Subcutaneous abdominal adipose tissue (tissue), 5 donors: ENCODE measurements around the gene ELP4.

Experiments used
- H3K27ac ChIP-seq: one replicate; pipeline ENCODE4 v1.7.0; 2013; ENCODE audit warnings: low read depth, mild to moderate bottlenecking, inconsistent platforms, low read length, moderate library complexity
- H3K27me3 ChIP-seq, 5 donors: one replicate each; pipeline ENCODE4 v1.7.0; 2013; ENCODE audit warnings: low read length in 5 of 5, inconsistent platforms in 1 of 5; ENCODE audit not compliant: control insufficient read depth in 5 of 5, insufficient read depth in 4 of 5
- H3K36me3 ChIP-seq, 5 donors: one replicate each; pipeline ENCODE4 v1.7.0; 2013; ENCODE audit warnings: low read length in 5 of 5; ENCODE audit not compliant: control insufficient read depth in 5 of 5, insufficient read depth in 5 of 5
- H3K4me1 ChIP-seq, 5 donors: one replicate each; pipeline ENCODE4 v1.7.0; 2013; ENCODE audit warnings: low read length in 5 of 5, mild to moderate bottlenecking in 3 of 5, moderate library complexity in 1 of 5; ENCODE audit not compliant: control insufficient read depth in 5 of 5, insufficient read depth in 5 of 5
- H3K4me3 ChIP-seq, 5 donors: one replicate each; pipeline ENCODE4 v1.7.0; 2013; ENCODE audit warnings: low read length in 5 of 5, low read depth in 1 of 5
- H3K9ac ChIP-seq, 5 donors: one replicate each; pipeline ENCODE4 v1.7.0; 2013; ENCODE audit warnings: low read length in 5 of 5, mild to moderate bottlenecking in 4 of 5, moderate library complexity in 3 of 5
- H3K9me3 ChIP-seq, 5 donors: one replicate each; pipeline ENCODE4 v1.7.0; 2013; ENCODE audit warnings: low read length in 5 of 5; ENCODE audit not compliant: control insufficient read depth in 5 of 5
- donor health status: healthy.
- donor health status: healthy.
- donor health status: healthy.
- donor health status: healthy.
- donor health status: healthy.

The ELP4 gene

DNA sequence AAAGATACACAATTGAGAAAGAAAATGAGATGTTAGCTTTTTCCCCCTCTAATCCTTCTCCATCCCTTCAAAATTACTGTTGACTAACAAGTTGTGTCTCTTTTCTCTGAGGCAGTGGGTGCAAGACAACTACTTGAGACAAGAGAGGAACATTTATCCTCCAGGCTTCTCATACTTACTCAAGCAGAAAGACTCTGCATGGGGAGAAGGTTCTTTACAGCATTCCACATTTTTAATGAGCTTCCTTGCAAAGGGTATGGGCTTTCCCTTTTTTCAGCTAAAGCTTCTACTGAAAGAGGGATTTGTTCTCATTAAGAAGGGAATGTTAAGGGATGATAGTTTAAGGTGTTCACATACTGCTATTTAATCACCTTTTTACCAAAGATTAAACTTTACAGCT is 253.7 kb downstream of the ELP4 start:
- Histone ChIP-seq H3K27me3 (no peaks in the 10 kb centered on the region), H3K4me3 (no peak overlapping the region), H3K9ac (no peak overlapping the region), H3K9me3 (no peaks in the 10 kb centered on the region), H3K27ac (no peak overlapping the region), H3K36me3 (peaks cover 0 to 3% (median 0%) of the 10 kb centered on the region in 5 donors), H3K4me1 (no peaks in the 10 kb centered on the region)

DNA sequence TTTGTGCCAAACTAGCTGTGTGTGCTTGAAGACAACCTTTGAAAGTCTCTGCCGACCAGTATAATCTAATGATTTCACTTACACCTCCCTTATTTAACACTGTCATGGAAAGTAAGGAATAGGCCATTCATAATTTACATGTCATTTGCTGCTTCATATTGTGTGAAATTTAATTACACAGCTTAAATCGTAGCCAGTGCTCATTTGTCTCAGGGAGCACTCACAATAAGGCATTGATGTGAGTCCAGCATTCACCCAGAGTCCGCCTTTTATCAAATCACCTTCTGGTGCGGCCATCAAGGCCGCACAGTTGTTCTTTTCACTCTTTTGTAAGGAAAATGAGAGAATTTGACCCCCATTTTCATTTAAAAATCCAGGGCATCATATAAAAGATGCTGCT is 254.7 kb downstream of the ELP4 start:
- Histone ChIP-seq H3K9me3 (no peaks in the 10 kb centered on the region), H3K9ac (no peak overlapping the region), H3K27me3 (no peaks in the 10 kb centered on the region)

DNA sequence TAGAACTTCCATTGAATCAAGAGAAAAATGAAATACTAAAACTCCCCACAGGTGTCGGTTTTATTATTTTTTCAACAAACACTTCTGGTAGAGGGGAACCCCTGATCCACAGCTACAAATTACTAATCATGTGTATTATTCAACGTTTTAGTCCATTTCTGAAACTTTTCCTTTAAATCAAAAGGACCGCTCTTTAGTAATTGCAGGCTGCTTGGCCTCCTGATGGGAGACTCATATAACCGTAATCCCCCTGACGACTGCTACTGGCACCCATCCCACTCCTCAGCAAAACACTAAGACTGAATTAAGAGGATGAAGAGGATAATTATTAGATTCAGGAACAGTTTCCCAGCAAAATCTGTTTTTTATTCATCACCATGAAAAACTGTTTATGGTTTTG is 255.2 kb downstream of the ELP4 start:
- Histone ChIP-seq H3K4me1 (no peaks in the 10 kb centered on the region), H3K9ac (no peak overlapping the region), H3K27me3 (no peaks in the 10 kb centered on the region), H3K36me3 (peaks cover 0 to 2% (median 0%) of the 10 kb centered on the region in 5 donors), H3K27ac (no peak overlapping the region), H3K9me3 (no peaks in the 10 kb centered on the region), H3K4me3 (no peak overlapping the region)

More for the DNA sequence above, 254.7 kb downstream of the ELP4 start:
- Histone ChIP-seq H3K27ac (no peak overlapping the region), H3K36me3 (peaks cover 0 to 2% (median 0%) of the 10 kb centered on the region in 5 donors), H3K4me1 (no peaks in the 10 kb centered on the region), H3K4me3 (no peak overlapping the region)

DNA sequence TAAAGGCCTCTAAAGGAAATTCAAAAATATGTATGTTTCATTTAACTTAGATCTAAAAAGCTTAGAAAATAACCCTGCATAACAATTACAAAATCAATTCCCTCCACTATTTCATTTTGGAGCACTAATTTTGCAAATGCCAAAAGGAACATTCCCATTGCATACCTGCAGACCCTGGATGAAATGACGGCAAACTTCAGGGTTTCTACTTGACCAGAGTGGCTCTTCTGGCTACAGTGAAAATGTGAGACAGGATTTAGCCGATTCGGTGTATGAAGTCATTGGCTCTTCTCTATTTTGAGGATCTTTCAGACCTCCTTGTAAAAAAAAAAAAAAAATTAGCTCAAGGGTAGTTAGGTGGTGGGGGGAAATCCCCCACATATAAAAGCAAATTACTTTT is 257.5 kb downstream of the ELP4 start:
- H3K27me3 ChIP-seq: no peaks in the 10 kb centered on the region
- H3K4me1 ChIP-seq: no peaks in the 10 kb centered on the region
- no peak overlapping the region for H3K4me3 ChIP-seq
- no peaks in the 10 kb centered on the region for H3K9me3 ChIP-seq
- H3K27ac ChIP-seq: no peak overlapping the region
- H3K36me3 ChIP-seq: peaks cover 0 to 2% (median 0%) of the 10 kb centered on the region in 5 donors
- H3K9ac ChIP-seq: no peak overlapping the region

DNA sequence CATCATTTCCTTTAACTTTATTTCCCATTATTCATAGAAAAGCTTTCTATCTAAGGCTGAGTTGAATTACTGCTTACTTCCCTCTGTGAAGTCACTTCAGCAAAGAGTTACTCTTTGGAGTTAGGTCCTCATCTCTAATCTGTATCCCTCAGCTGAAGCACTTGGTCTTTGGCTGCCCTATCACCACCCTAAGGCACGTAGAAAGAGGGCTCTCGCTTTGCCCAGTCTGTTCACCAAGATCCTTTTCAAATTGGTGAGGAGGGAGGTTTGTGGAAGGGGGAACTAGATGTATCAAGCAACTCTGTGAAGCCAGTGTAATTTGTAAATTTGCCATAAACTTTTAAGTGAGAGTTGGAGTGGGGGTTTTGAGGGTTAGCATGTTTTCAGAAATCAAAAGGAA is 258.1 kb downstream of the ELP4 start:
- H3K9ac ChIP-seq: no peak overlapping the region
- no peaks in the 10 kb centered on the region for H3K9me3 ChIP-seq
- no peaks in the 10 kb centered on the region for H3K4me1 ChIP-seq
- H3K27me3 ChIP-seq: no peaks in the 10 kb centered on the region
- H3K36me3 ChIP-seq: peaks cover 0 to 2% (median 0%) of the 10 kb centered on the region in 5 donors
- no peak overlapping the region for H3K4me3 ChIP-seq
- H3K27ac ChIP-seq: no peak overlapping the region

DNA sequence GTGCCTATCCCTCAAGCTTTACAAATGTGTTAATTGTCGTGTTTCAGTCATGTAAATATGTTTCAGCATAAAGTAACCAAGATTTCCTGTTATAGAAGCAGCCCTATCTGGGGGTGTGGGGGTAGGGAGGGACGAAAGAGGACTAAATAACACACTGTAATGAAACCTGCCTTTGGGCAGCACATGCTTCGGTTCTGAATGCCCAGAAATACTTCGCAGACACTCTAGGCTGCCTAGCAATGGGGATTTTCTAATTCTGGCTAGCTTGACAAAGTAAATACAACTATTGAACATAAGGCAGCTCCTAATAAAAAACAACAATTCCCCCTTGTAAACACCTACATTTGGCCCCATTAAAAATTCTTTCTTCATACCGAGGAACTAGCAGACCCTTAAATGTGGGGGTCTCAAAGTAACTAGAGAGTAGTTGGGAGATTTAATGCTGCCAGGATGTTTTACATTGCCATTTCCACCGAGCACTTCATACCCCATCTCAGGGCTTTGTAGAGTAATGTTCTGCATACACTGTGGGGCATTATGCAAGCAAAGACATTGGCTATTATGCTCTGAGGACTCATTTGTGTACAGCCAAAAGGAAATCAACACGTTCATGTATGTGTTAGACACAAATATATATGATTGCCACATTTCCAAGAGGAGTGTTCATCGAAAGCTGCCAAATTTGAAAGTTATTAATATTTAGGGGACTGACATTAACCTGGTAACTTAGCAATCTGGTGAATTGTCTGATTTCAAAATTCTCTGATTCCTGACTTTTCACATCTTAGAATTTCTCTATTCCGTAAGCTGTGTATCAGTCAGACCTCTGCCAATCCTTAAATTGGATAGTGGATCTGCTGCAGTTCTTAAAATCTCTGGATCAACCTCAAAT is 259.4 kb downstream of the ELP4 start:
- no peaks in the 10 kb centered on the region for H3K9me3 ChIP-seq
- no peaks in the 10 kb centered on the region for H3K27me3 ChIP-seq
- no peak overlapping the region for H3K9ac ChIP-seq
- H3K4me1 ChIP-seq: no peaks in the 10 kb centered on the region
- H3K27ac ChIP-seq: no peak overlapping the region
- H3K36me3 ChIP-seq: peaks cover 0 to 2% (median 0%) of the 10 kb centered on the region in 5 donors
- H3K4me3 ChIP-seq: no peak overlapping the region

DNA sequence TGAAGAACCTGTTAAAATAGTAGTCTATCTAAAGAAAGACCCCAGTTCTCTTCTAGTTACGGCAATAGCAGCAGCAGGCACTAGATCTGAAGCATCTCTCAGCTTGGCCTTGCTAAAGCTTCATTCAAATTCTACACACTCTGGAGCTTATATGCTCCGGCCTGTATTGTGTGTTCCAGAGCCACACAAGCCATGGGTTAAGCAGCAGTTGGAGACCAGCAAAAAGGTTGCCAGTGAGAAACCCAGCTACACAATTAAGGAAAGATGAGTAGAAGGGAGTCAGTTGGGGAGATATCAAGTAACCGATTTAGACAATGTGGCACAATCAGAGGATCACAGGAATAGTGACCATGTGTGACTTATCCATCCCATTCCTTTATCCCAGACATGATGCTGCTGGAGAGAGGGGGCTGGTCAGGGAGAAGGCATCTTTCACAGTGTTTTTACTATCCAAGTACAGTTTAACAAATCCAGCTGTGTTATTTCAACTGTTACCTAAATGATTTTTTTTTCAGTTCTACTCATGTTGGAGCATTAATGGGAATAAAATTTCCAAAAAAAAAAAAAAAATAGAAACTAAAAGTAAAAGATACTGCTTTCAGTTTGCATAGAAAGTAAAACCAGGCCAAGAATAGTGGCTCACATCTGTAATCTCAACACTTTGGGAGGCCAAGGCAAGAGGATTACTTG is 260.6 kb downstream of the ELP4 start:
- Histone ChIP-seq H3K27ac (no peak overlapping the region), H3K4me1 (no peaks in the 10 kb centered on the region), H3K36me3 (no peaks in the 10 kb centered on the region), H3K9me3 (no peaks in the 10 kb centered on the region), H3K27me3 (no peaks in the 10 kb centered on the region), H3K4me3 (no peak overlapping the region), H3K9ac (no peak overlapping the region)

DNA sequence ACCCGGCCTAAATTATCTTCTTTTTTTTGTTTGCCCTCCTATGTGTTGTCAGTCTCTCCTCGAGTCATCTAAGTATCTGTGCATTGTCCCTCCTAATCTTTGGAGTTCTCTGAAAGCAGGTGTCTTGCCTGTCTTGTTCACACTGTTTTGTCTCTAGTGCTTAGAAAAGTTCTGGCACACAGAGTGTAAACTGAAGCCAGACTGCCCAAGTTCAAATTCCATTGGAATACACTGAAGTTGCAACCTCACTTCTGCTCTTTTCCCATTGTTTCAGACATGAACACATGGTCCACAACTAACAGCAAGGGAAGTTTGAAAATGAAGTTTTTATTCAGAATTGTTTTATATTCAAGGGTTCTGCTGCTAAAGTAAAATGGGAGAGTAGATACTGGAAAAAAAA is 262.8 kb downstream of the ELP4 start:
- Histone ChIP-seq H3K4me1 (peaks cover 0 to 6% (median 4%) of the 10 kb centered on the region in 5 donors), H3K36me3 (no peaks in the 10 kb centered on the region), H3K9me3 (no peaks in the 10 kb centered on the region), H3K9ac (no peak overlapping the region), H3K4me3 (no peak overlapping the region), H3K27ac (no peak overlapping the region), H3K27me3 (no peaks in the 10 kb centered on the region)

DNA sequence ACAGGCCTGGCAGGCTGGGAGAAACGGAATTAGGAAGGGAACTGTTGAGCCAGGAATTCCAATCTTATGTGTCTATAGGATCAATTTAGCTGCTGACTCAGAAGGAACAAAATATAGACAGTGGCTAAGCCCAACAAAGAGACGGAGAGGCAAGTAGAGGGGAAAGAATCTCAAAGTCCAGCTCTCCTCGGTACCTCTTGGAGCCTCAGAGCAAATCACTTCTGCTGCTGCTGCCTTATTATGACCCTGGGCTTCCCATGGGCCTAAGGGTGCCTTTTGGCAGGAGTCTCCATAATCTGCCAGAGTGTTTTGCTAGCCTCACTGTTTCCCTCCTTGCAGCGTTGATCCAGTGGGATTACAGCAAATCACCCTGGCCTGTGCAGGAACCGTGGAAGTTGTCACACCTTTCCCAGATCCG is 269.8 kb downstream of the ELP4 start:
- no peaks in the 10 kb centered on the region for H3K27me3 ChIP-seq
- H3K27ac ChIP-seq: no peak overlapping the region
- no peak overlapping the region for H3K9ac ChIP-seq
- no peaks in the 10 kb centered on the region for H3K9me3 ChIP-seq
- H3K4me1 ChIP-seq: peaks cover 0 to 12% (median 6%) of the 10 kb centered on the region in 5 donors
- H3K36me3 ChIP-seq: no peaks in the 10 kb centered on the region
- H3K4me3 ChIP-seq: no peak overlapping the region

DNA sequence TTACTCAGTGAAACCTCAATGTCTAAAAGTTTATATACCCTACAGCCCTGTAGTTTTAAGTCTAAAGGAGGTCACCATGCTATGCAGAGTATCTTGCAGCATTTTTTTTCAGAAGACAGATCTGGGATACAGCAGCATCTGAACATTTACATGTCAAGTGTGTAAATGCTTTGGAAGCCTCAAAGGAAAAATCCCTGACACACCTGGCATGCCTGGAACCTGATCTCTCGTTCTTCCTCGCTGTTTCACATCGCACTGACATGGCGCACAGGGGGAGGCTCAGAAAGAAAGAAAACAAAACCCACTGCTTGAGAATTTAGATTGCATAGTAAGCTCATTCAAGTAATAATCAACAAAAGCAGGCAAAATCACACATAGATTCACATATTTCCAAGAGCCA is 270.5 kb downstream of the ELP4 start:
- Histone ChIP-seq H3K4me1 (peaks cover 0 to 12% (median 6%) of the 10 kb centered on the region in 5 donors), H3K27me3 (no peaks in the 10 kb centered on the region), H3K27ac (no peak overlapping the region), H3K4me3 (no peak overlapping the region), H3K36me3 (no peaks in the 10 kb centered on the region), H3K9ac (no peak overlapping the region), H3K9me3 (no peaks in the 10 kb centered on the region)
